Right lobe of liver (tissue), 4 donors: ENCODE measurements around the gene KCNIP3.

Experiments used
- CTCF ChIP-seq, 4 donors: fragments of 200-600 bp in 3 of 4; fragments of 450-650 bp in 1 of 4; IDR thresholded peaks; one replicate each; pipeline versions ENCODE4 v1.5.1 to v1.8.0; 2016 to 2022; ENCODE audit warnings: antibody characterized with exemption in 4 of 4, mild to moderate bottlenecking in 2 of 4
- POLR2A ChIP-seq: fragments of 450-650 bp; IDR thresholded peaks from one replicate; pipeline ENCODE4 v1.6.1; 2017; ENCODE audit warnings: antibody characterized with exemption, mild to moderate bottlenecking
- donor health status: DM: no; HTN: no; CAD: no.
- donor health status: DM: no; HTN: no; CAD: no.
- donor health status: DM: no; HTN: yes; CAD: no.

- TF ChIP-seq CTCF (IDR thresholded peaks at IDR 0.05) = no peak
- TF ChIP-seq POLR2A = no peak
Measured at GRCh38 chr2:95275601-95276243, 21.4 kb upstream of the KCNIP3 start.
